Transverse colon (tissue), 4 donors: Measurements from ENCODE around the gene TWSG1.

Source experiments
- EP300 ChIP-seq: sonication (generic); formaldehyde crosslinking; IDR thresholded peaks from one replicate; pipeline ENCODE4 v1.6.1; 2017; ENCODE audit warnings: antibody characterized with exemption, low read depth
- POLR2A ChIP-seq: fragments of 450-650 bp; IDR thresholded peaks from one replicate; pipeline ENCODE4 v1.6.1; 2016; ENCODE audit warnings: antibody characterized with exemption, mild to moderate bottlenecking, moderate library complexity
- POLR2AphosphoS5 ChIP-seq, 3 donors: sonication (generic); formaldehyde crosslinking; IDR thresholded peaks; one replicate each; pipeline ENCODE4 v1.6.1; 2016; ENCODE audit warnings: antibody characterized with exemption in 3 of 3
- TF ChIP-seq, protein P1 (sequence below), 5 experiments: fragments of 200-600 bp in 3 of 5; fragments of 450-650 bp in 2 of 5; sonication (generic) in 3 of 5; IDR thresholded peaks; 1 replicate in 2 of 5; 2 replicates in 3 of 5; pipeline ENCODE4 v1.5.1; 2016 to 2017; ENCODE audit warnings: antibody characterized with exemption in 5 of 5, inconsistent platforms in 3 of 5, mild to moderate bottlenecking in 2 of 5, moderate library complexity in 1 of 5

- TF ChIP-seq POLR2AphosphoS5 (IDR thresholded peaks at IDR 0.05) (no peak), POLR2A (no peak), EP300 (no peak)
- TF ChIP-seq, protein P1, sequence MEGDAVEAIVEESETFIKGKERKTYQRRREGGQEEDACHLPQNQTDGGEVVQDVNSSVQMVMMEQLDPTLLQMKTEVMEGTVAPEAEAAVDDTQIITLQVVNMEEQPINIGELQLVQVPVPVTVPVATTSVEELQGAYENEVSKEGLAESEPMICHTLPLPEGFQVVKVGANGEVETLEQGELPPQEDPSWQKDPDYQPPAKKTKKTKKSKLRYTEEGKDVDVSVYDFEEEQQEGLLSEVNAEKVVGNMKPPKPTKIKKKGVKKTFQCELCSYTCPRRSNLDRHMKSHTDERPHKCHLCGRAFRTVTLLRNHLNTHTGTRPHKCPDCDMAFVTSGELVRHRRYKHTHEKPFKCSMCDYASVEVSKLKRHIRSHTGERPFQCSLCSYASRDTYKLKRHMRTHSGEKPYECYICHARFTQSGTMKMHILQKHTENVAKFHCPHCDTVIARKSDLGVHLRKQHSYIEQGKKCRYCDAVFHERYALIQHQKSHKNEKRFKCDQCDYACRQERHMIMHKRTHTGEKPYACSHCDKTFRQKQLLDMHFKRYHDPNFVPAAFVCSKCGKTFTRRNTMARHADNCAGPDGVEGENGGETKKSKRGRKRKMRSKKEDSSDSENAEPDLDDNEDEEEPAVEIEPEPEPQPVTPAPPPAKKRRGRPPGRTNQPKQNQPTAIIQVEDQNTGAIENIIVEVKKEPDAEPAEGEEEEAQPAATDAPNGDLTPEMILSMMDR (IDR thresholded peaks at IDR 0.05) = no peak
Measured at GRCh38 chr18:9333441-9334328, 888 bp upstream of the TWSG1 start.
